K562 (cell line): ENCODE measurements around the gene RBP3. TPM values are rescaled to one million over a fixed set of nuclear protein-coding genes. Genes with fewer than 3 reads are reported as not detected.

ENCODE experiments used
- C11orf30 ChIP-seq: fragments of 450-650 bp; IDR thresholded peaks from 2 replicates; pipeline ENCODE4 v1.6.1; 2016; ENCODE audit warnings: low read depth, mild to moderate bottlenecking
- FOXA1 ChIP-seq: fragments of 450-650 bp; IDR thresholded peaks from 2 replicates; pipeline ENCODE4 v1.6.1; 2016; ENCODE audit warnings: mild to moderate bottlenecking, borderline replicate concordance
- PBX2 ChIP-seq, 2 experiments: IDR thresholded peaks in 1 of 2; conservative IDR thresholded peaks in 1 of 2; 2 replicates each; pipeline ENCODE4 v1.6.1; 2016; ENCODE audit warnings: low read depth in 2 of 2, mild to moderate bottlenecking in 1 of 2, missing compliant biosample characterization in 1 of 2, missing genetic modification characterization in 1 of 2, moderate library complexity in 1 of 2
- PRDM10 ChIP-seq: fragments of 450-650 bp; IDR thresholded peaks from 2 replicates; pipeline ENCODE4 v1.6.1; 2018; ENCODE audit not compliant: partially characterized antibody
- PRMT5 ChIP-seq: sonication (generic); formaldehyde crosslinking; IDR thresholded peaks from 2 replicates; pipeline ENCODE4 v1.5.0; 2020; ENCODE audit warnings: missing genetic modification reagents
- SMARCA4 ChIP-seq: fragments of 450-650 bp; IDR thresholded peaks from 2 replicates; pipeline ENCODE4 v1.6.1; 2016
- ZKSCAN3 ChIP-seq: fragments of 250-450 bp; sonication (Bioruptor Pico); IDR thresholded peaks from 2 replicates; pipeline ENCODE4 v1.4.0; 2020
- ZNF165 ChIP-seq: fragments of 250-450 bp; sonication (Bioruptor Pico); IDR thresholded peaks from 2 replicates; pipeline ENCODE4 v1.4.0; 2020; ENCODE audit warnings: borderline replicate concordance
- ZNF75A ChIP-seq: fragments of 450-650 bp; formaldehyde crosslinking; IDR thresholded peaks from 2 replicates; pipeline ENCODE4 v1.4.0; 2020; ENCODE audit warnings: mild to moderate bottlenecking
- polyA plus RNA-seq, 8 experiments: library from polyadenylated mRNA; depleted of rRNA in 4 of 8; stranded (reverse) in 5 of 8; unstranded in 3 of 8; fragments of >200 nt; fragmentation: Nextera tagmentation in 2 of 8; fragmentation: Illumina TruSeq in 1 of 8; extraction: Ambion mirVana in 2 of 8; extraction: Trizol in 1 of 8; gene quantifications; 2 replicates each; pipeline versions ENCODE4 v1.2.1 to v1.2.3, GENCODE V29; 2011 to 2014; ENCODE audit warnings: inconsistent platforms in 1 of 8, missing spikeins in 1 of 8
- total RNA-seq, 7 experiments: library from RNA; depleted of rRNA in 6 of 7; stranded (reverse); fragments of >200 nt in 6 of 7; fragmentation: Illumina TruSeq in 2 of 7; extraction: Trizol in 2 of 7; gene quantifications; 2 replicates each; pipeline versions ENCODE4 v1.2.1 to v1.2.3, GENCODE V29; 2011 to 2021; ENCODE audit warnings: low replicate concordance in 1 of 7
- TF ChIP-seq, protein P1 (sequence below): fragments of 250-450 bp; sonication (Bioruptor Pico); IDR thresholded peaks from 2 replicates; pipeline ENCODE4 v1.6.1; 2021; ENCODE audit warnings: mild to moderate bottlenecking

RBP3 gene
- total and polyA plus RNA-seq, 9 of the 15 experiments (the other 6 are each of a cell fraction or from before 2014, with no cell fraction given) = not detected

DNA sequence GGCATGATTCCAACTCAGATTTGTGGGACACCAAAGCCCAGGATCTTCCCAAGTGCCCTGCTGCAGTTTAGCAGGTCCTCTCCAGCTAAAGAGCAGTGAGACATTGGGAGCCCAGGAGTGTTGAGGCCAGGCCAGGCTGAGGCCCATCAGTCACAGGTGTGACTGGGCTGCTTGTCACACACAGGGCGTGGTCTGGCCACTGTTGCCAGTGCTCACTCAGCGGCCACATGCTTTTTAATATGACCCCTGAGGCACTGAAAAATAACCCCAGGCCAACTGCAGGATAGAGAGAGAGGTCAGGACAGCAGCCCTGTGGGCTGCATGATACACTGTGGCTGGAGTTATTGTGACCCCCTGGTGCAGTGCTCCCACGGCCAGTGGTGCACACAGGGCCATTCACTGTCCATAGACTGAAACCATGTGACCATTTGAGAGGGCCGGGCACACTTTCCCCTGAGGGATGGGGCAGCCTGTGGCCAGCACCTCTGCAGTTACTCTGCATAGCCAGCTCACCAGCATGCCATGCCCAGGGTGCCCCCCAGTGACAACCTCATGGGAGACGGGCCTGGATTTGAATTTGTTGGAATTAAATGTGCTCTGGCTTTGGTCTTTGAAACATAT, 21.7 kb upstream of the RBP3 start (continued):
- TF ChIP-seq PRDM10 (peak; percentile 37), ZNF75A (0 out of 2 replicates have a peak, but pooled peaks have one; percentile 11), ZKSCAN3 (CRISPR knock-in tag) (no peak), C11orf30 (no peak), ZNF165 (CRISPR knock-in tag) (no peak), SMARCA4 (no peak), FOXA1 (no peak), PRMT5 (CRISPR knock-in tag) (no peak), PBX2 (CRISPR knock-in tag; IDR thresholded peaks at IDR 0.05; ENCODE audit: low read depth) (no peak), PBX2 (tag; conservative IDR thresholded peaks at IDR 0.05; ENCODE audit: low read depth) (peak; percentile 63)
- TF ChIP-seq, protein P1, sequence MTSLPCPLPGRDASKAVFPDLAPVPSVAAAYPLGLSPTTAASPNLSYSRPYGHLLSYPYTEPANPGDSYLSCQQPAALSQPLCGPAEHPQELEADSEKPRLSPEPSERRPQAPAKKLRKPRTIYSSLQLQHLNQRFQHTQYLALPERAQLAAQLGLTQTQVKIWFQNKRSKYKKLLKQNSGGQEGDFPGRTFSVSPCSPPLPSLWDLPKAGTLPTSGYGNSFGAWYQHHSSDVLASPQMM (CRISPR knock-in tag) = no peak
